RPMI8226 (cell line): Measurements from ENCODE around the gene TOMM22.
A peak's percentile ranks its signal among the peaks of the same experiment; 100 is the strongest.

Source experiments
- DNase-seq: peaks from one replicate; pipeline ENCODE4 v3.0.0-alpha.2; 2015

Gene TOMM22

GRCh38 chr22:38715852-38716251 lies 34.1 kb downstream of the TOMM22 start:
- DNase-seq, result no peak

- no peak for DNase-seq
Measured at GRCh38 chr22:38716271-38716670, 34.5 kb downstream of the TOMM22 start.

GRCh38 chr22:38716826-38717225 lies 35.1 kb downstream of the TOMM22 start:
- DNase-seq, result no peak

- DNase-seq, result no peak
Measured at GRCh38 chr22:38717244-38717643, 35.5 kb downstream of the TOMM22 start.

GRCh38 chr22:38718414-38718813 lies 36.7 kb downstream of the TOMM22 start:
- DNase-seq, result no peak

- no peak for DNase-seq
Measured at GRCh38 chr22:38719196-38719595, 37.4 kb downstream of the TOMM22 start.

- no peak for DNase-seq
Measured at GRCh38 chr22:38720350-38720749, 38.6 kb downstream of the TOMM22 start.

GRCh38 chr22:38721551-38721950 lies 39.8 kb downstream of the TOMM22 start:
- DNase-seq, result no peak

GRCh38 chr22:38724176-38724575 lies 42.4 kb downstream of the TOMM22 start:
- no peak for DNase-seq

GRCh38 chr22:38724926-38725571 lies 43.3 kb downstream of the TOMM22 start:
- DNase-seq, result peak; percentile 72

GRCh38 chr22:38725900-38726655 lies 44.3 kb downstream of the TOMM22 start:
- DNase-seq, result no peak

GRCh38 chr22:38727123-38727522 lies 45.4 kb downstream of the TOMM22 start:
- DNase-seq, result no peak

GRCh38 chr22:38727530-38728451 lies 46.0 kb downstream of the TOMM22 start:
- DNase-seq, result no peak

GRCh38 chr22:38728871-38729796 lies 47.4 kb downstream of the TOMM22 start:
- DNase-seq, result no peak

GRCh38 chr22:38729946-38730345 lies 48.2 kb downstream of the TOMM22 start:
- DNase-seq, result no peak

- DNase-seq, result no peak
Measured at GRCh38 chr22:38730411-38730871, 48.7 kb downstream of the TOMM22 start.

GRCh38 chr22:38731703-38732161 lies 50.0 kb downstream of the TOMM22 start:
- no peak for DNase-seq

- no peak for DNase-seq
Measured at GRCh38 chr22:38732251-38732815, 50.6 kb downstream of the TOMM22 start.

GRCh38 chr22:38733329-38733723 lies 51.6 kb downstream of the TOMM22 start:
- peak; percentile 33 for DNase-seq

- DNase-seq, result no peak
Measured at GRCh38 chr22:38733724-38734381, 52.1 kb downstream of the TOMM22 start.

GRCh38 chr22:38734421-38735100 lies 52.8 kb downstream of the TOMM22 start:
- DNase-seq, result no peak
